OCI-LY3 (cell line): ENCODE data around the gene MS4A7.

Experiments used
- H2AFZ ChIP-seq: fragments of 200-600, 300-600 bp; shearing (Covaris generic); 2 replicates; pipeline ENCODE4 v1.6.0; 2014; ENCODE audit warnings: antibody characterized with exemption, low read depth, low read length
- H3K27ac ChIP-seq: fragments of 200-600, 300-600 bp; sonication (generic); 2 replicates; pipeline ENCODE4 v1.5.1; 2014; ENCODE audit warnings: mild to moderate bottlenecking, low read length, moderate library complexity, mixed read lengths
- H3K27me3 ChIP-seq: fragments of 200-600, 300-600 bp; sonication (generic); 2 replicates; pipeline ENCODE4 v1.6.1; 2014; ENCODE audit warnings: low read depth, low read length, mixed read lengths
- H3K36me3 ChIP-seq: fragments of 200-600, 300-600 bp; sonication (generic); replicated peaks from 2 replicates; pipeline ENCODE3; 2014; ENCODE audit warnings: low read depth, low read length, mixed read lengths
- H3K4me1 ChIP-seq: fragments of 300-600, 200-600 bp; sonication (generic); 2 replicates; pipeline ENCODE4 v1.6.1; 2014; ENCODE audit warnings: low read length, mixed read lengths
- H3K4me2 ChIP-seq: fragments of 200-600, 300-600 bp; sonication (generic); 2 replicates; pipeline ENCODE4 v1.6.1; 2014; ENCODE audit warnings: low read length, mixed read lengths
- H3K4me3 ChIP-seq: fragments of 300-600, 200-600 bp; sonication (generic); 2 replicates; pipeline ENCODE4 v1.5.1; 2014; ENCODE audit warnings: antibody characterized with exemption, mild to moderate bottlenecking, low read length, moderate library complexity
- H3K79me2 ChIP-seq: fragments of 300-600, 200-600 bp; shearing (Covaris generic); 2 replicates; pipeline ENCODE4 v1.6.1; 2014; ENCODE audit warnings: mild to moderate bottlenecking, low read length, mixed read lengths
- H3K9ac ChIP-seq: fragments of 300-600, 200-600 bp; shearing (Covaris generic); 2 replicates; pipeline ENCODE4 v1.6.0; 2014; ENCODE audit warnings: mild to moderate bottlenecking, low read length, moderate library complexity
- H3K9me3 ChIP-seq: fragments of 200-600, 300-600 bp; shearing (Covaris generic); 2 replicates; pipeline ENCODE4 v1.6.1; 2014; ENCODE audit warnings: low read length, mixed read lengths; ENCODE audit not compliant: insufficient read depth
- H4K20me1 ChIP-seq: fragments of 200-600, 300-600 bp; sonication (generic); 2 replicates; pipeline ENCODE4 v1.6.1; 2016; ENCODE audit warnings: low read length, mixed read lengths; ENCODE audit not compliant: insufficient read depth
- EZH2phosphoT487 ChIP-seq: fragments of 200-600 bp; shearing (Covaris generic); IDR thresholded peaks from 2 replicates; pipeline ENCODE4 v1.6.1; 2018; ENCODE audit warnings: antibody characterized with exemption, mixed run types, low read depth
- TF ChIP-seq, protein P1 (sequence below): fragments of 200-600, 300-600 bp; sonication (generic); IDR thresholded peaks from 2 replicates; pipeline ENCODE4 v1.5.1; 2014; ENCODE audit warnings: antibody characterized with exemption, low read length, low read depth

The MS4A7 gene

GRCh38 chr11:60429272-60429671 is 50.9 kb downstream of the MS4A7 start, which contains the start of gene MS4A5:
Gene MS4A5, plus strand, starts transcription at chr11:60429572. Its CDS starts 103 bp downstream, at chr11:60429675.
- H3K4me2 ChIP-seq, result no peak within 1 kb of the TSS
- H3K4me1 ChIP-seq, result no peaks in the 10 kb centered on the region
- H4K20me1 ChIP-seq, result no peaks in the 10 kb centered on the region
- H3K36me3 ChIP-seq, result no peaks in the 10 kb centered on the region
- H3K9me3 ChIP-seq, result no peaks in the 10 kb centered on the region
- no peak within 1 kb of the TSS for H3K4me3 ChIP-seq
- H2AFZ ChIP-seq, result no peak within 1 kb of the TSS
- H3K79me2 ChIP-seq, result no peaks in the 10 kb centered on the region
- TF ChIP-seq EZH2phosphoT487, result no peak
- TF ChIP-seq, protein P1, sequence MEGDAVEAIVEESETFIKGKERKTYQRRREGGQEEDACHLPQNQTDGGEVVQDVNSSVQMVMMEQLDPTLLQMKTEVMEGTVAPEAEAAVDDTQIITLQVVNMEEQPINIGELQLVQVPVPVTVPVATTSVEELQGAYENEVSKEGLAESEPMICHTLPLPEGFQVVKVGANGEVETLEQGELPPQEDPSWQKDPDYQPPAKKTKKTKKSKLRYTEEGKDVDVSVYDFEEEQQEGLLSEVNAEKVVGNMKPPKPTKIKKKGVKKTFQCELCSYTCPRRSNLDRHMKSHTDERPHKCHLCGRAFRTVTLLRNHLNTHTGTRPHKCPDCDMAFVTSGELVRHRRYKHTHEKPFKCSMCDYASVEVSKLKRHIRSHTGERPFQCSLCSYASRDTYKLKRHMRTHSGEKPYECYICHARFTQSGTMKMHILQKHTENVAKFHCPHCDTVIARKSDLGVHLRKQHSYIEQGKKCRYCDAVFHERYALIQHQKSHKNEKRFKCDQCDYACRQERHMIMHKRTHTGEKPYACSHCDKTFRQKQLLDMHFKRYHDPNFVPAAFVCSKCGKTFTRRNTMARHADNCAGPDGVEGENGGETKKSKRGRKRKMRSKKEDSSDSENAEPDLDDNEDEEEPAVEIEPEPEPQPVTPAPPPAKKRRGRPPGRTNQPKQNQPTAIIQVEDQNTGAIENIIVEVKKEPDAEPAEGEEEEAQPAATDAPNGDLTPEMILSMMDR, result no peak
- no peak within 1 kb of the TSS for H3K27ac ChIP-seq
- H3K27me3 ChIP-seq, result no peaks in the 10 kb centered on the region
- H3K9ac ChIP-seq, result no peak within 1 kb of the TSS

DNA sequence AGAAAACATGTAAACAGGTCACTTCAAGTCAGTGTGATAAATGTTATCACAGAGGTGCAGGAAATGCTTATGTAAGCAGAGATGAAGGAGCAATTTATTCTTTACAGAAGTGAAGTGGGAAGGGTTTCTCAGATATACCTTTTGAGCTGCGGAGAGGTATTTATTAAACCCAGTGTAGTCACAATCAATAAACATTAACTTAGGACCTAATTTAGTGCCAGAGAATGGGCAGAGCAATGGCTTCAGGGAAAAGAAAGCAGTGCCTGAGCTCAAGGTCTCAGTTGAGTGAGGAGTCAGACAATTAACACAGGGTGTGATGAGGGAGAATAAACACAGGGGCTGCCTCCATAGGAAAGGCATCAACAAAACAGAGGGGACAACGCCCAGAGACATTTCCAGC is 52.9 kb downstream of the MS4A7 start:
- no peaks in the 10 kb centered on the region for H3K36me3 ChIP-seq
- no peaks in the 10 kb centered on the region for H3K4me1 ChIP-seq
- H3K79me2 ChIP-seq, result no peaks in the 10 kb centered on the region
- H3K27ac ChIP-seq, result no peak overlapping the region
- no peak overlapping the region for H3K4me2 ChIP-seq
- no peak overlapping the region for H2AFZ ChIP-seq
- no peak overlapping the region for H3K9ac ChIP-seq
- no peaks in the 10 kb centered on the region for H3K27me3 ChIP-seq
- no peak overlapping the region for H3K4me3 ChIP-seq
- TF ChIP-seq, protein P1, result no peak
- no peak for TF ChIP-seq EZH2phosphoT487
- no peaks in the 10 kb centered on the region for H4K20me1 ChIP-seq
- H3K9me3 ChIP-seq, result no peaks in the 10 kb centered on the region

- H3K4me2 ChIP-seq, result no peak overlapping the region
- no peak overlapping the region for H3K4me3 ChIP-seq
- no peaks in the 10 kb centered on the region for H3K27me3 ChIP-seq
- no peaks in the 10 kb centered on the region for H3K36me3 ChIP-seq
- TF ChIP-seq EZH2phosphoT487, result no peak
- TF ChIP-seq, protein P1, result no peak
- no peak overlapping the region for H3K9ac ChIP-seq
- H3K9me3 ChIP-seq, result no peaks in the 10 kb centered on the region
- no peaks in the 10 kb centered on the region for H4K20me1 ChIP-seq
- H2AFZ ChIP-seq, result no peak overlapping the region
- no peaks in the 10 kb centered on the region for H3K79me2 ChIP-seq
- H3K27ac ChIP-seq, result no peak overlapping the region
- no peaks in the 10 kb centered on the region for H3K4me1 ChIP-seq
These were observed 55.1 kb downstream of the MS4A7 start for GRCh38 chr11:60433401-60433800.
